GM12875 (cell line): ENCODE data around the gene LAMA1.

ENCODE experiments used
- H3K4me3 ChIP-seq: one replicate; pipeline ENCODE4 v1.5.1; 2011; ENCODE audit warnings: low read depth, low read length, control low read depth
- TF ChIP-seq, protein P1 (sequence below): IDR thresholded peaks from 2 replicates; pipeline ENCODE4 v1.5.1; 2011; ENCODE audit warnings: low read depth, mild to moderate bottlenecking, control low read depth, inconsistent platforms, low read length, moderate library complexity, borderline replicate concordance; ENCODE audit not compliant: insufficient read depth

LAMA1 gene

GRCh38 chr18:7090771-7091170 lies 26.8 kb downstream of the LAMA1 start:
- H3K4me3 ChIP-seq: no peak overlapping the region
- TF ChIP-seq, protein P1, sequence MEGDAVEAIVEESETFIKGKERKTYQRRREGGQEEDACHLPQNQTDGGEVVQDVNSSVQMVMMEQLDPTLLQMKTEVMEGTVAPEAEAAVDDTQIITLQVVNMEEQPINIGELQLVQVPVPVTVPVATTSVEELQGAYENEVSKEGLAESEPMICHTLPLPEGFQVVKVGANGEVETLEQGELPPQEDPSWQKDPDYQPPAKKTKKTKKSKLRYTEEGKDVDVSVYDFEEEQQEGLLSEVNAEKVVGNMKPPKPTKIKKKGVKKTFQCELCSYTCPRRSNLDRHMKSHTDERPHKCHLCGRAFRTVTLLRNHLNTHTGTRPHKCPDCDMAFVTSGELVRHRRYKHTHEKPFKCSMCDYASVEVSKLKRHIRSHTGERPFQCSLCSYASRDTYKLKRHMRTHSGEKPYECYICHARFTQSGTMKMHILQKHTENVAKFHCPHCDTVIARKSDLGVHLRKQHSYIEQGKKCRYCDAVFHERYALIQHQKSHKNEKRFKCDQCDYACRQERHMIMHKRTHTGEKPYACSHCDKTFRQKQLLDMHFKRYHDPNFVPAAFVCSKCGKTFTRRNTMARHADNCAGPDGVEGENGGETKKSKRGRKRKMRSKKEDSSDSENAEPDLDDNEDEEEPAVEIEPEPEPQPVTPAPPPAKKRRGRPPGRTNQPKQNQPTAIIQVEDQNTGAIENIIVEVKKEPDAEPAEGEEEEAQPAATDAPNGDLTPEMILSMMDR: no peak

DNA sequence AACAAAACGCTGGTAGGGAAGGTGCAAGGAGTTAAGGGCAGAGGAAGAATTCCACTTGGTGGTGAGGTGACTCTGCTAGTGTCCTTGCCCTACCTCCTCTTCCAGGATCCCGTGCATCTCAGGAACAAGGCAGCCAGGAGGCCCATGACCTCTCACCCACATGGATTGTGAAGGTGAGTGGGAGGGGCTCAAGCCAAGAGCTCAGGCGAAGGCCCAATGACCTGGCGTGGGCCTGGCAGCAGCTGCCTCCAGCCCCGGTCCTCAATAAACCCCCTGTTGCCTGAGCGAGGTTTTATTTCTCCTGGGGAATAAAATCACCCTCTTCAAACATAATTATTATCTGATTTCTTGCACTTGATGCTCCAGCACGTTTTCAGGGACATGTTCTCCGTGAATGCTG lies 28.2 kb downstream of the LAMA1 start:
- TF ChIP-seq, protein P1: no peak
- no peak overlapping the region for H3K4me3 ChIP-seq

DNA sequence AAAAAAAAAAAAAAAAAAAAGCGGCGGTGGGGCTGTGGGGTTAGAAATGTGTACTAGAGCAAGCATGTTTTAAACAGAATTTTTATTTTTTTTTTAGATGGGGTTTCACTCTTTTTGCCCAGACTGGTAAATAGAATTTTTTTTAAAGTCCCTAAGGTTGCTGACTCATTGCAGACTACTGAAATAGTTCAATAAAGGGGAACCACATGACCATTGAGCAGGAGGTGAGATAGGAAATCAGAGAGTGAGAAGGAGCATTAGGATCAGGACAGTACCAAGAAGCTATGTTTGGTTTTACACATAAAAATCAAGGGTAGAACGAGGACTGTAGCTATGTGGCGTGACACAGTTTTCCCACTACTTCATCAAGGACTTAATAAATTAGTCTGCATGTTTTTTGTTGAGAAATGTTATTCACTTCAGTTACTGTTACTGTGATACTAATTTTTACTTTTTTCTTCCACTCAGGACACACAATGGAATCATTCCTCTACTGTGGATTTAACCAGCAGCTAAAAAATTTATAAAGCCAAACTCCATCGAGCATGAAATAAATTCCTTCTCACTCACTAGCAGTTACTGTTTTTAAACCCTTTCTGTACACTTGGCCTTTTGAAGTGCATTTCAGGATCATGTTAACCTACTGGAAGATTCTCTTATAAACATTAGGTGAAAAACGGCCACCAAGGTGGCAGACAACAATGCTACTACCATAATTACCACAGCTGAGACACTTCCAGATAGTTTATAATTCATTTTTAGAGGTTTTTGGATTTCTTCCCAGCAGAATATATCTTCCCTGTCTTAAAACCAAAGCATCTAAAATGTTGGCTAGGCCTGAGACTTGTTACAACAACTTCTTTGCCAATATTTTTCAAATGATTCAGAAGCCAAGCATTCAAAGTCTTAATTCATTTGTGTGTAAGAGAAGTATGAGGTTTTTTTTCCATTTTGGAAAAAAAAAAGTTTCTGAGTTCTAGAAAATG lies 33.2 kb downstream of the LAMA1 start:
- TF ChIP-seq, protein P1: no peak
- no peak overlapping the region for H3K4me3 ChIP-seq

GRCh38 chr18:7082671-7083070 lies 34.9 kb downstream of the LAMA1 start:
- no peak overlapping the region for H3K4me3 ChIP-seq
- TF ChIP-seq, protein P1: no peak

DNA sequence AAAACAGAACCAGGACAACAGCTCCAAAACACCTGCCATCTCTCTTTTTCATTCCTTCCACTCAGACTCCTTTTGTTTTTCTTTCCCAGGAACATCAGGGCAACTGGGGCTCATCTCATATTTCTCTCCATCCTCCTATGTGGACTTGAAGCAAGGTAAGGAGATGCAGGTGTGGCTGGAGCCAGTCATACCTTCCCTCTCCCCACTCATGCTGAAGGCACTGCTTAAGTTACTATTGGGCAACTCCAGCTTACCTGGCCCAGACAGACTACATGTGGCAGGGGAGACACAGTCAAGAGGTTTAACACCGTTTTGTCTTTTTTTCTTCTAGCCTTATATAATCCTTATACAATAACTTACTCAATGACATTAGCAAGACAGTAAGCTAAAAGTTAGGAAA lies 38.4 kb downstream of the LAMA1 start:
- H3K4me3 ChIP-seq: no peak overlapping the region
- TF ChIP-seq, protein P1: no peak

DNA sequence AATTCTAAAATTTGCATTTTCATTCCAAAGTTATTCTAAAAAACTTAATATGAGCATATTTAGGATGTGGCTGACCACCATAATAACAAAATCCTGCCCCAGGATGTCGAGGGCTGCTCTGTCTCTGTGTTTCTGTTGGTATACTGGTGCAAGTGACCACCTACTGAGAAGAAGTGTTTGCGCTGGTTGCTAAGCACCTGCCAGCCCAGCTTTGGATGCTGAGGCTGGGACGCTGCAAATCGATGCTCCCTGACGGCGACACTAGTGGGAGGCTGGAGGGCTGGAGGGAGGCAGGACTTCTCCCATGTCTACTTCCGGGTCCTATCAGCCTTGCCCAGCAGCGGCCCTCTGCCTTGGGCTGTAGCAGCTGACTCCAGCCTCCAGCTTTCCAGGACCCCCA lies 45.0 kb downstream of the LAMA1 start:
- TF ChIP-seq, protein P1: no peak
- H3K4me3 ChIP-seq: no peak overlapping the region

DNA sequence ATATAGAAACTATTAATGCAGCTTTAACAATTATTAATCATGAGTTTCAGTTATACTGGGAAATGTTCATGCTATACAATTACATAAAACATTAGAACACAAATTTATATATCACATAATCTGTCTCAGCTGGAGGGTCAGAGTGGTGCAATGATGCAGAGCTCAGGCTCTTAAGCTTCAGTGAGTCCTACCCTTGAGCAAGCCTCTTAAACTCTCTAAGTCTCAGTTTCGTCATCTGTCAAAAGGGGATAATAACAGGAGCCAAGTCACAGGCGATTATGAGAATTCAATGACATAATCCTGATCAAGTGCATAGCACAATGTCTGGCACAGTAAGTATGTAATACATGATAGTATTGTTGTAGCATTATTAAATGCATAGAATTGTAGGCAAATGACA lies 46.0 kb downstream of the LAMA1 start:
- TF ChIP-seq, protein P1: no peak
- no peak overlapping the region for H3K4me3 ChIP-seq
